D721Med (cell line): ENCODE results near the gene GPR108.
"Not testable (repeated sequence)": the region's sequence is repeated elsewhere in the genome, so short reads cannot be mapped to it uniquely, and the experiment has no call there.

Experiments used
- DNase-seq: peaks from one replicate; pipeline ENCODE4 v3.0.0; 2011; ENCODE audit warnings: low spot score; ENCODE audit not compliant: insufficient read length
- FAIRE-seq: peaks from 2 replicates; lab custom pipeline; 2011; peaks lifted over from hg19 to GRCh38; lab: Jason Lieb, UNC
- TF ChIP-seq, protein P1 (sequence below): IDR thresholded peaks from 2 replicates; pipeline ENCODE4 v1.5.1; 2012; ENCODE audit warnings: mild to moderate bottlenecking, control low read depth; ENCODE audit not compliant: insufficient read depth; ENCODE audit errors: missing control alignments

Gene GPR108

DNA sequence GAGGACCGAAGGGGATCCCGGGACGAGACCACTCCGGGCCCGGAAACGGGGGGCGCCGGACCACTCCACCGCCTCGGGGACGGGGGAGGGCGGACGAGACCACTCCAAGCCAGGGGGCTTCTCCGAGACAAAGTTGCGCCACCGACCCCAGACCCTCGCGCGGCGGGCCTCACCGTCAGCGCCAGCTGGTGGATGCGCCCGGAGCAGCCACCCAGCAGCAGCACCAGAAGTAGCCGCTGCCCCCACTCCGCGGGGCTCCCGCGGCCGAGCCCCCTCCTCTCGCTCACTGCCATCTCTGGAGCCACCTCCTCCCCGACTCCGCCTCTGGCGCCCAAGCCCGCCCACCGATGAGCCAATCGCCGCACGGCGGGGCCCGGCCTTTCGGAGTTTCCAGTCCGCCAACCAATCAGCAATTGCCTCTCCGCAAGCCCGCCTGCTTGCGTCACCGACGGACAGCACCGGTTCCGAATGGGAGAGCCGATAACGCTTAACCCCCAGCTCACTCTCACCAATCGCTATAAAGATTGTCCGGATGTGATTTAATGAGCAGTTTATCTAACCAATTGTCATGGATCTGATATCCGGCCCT, at the start of gene GPR108:
Gene GPR108 (minus strand): TSS at position 297 of the 589 bp plus-strand sequence. CDS start 4 bp downstream, at position 293.
- TF ChIP-seq, protein P1, sequence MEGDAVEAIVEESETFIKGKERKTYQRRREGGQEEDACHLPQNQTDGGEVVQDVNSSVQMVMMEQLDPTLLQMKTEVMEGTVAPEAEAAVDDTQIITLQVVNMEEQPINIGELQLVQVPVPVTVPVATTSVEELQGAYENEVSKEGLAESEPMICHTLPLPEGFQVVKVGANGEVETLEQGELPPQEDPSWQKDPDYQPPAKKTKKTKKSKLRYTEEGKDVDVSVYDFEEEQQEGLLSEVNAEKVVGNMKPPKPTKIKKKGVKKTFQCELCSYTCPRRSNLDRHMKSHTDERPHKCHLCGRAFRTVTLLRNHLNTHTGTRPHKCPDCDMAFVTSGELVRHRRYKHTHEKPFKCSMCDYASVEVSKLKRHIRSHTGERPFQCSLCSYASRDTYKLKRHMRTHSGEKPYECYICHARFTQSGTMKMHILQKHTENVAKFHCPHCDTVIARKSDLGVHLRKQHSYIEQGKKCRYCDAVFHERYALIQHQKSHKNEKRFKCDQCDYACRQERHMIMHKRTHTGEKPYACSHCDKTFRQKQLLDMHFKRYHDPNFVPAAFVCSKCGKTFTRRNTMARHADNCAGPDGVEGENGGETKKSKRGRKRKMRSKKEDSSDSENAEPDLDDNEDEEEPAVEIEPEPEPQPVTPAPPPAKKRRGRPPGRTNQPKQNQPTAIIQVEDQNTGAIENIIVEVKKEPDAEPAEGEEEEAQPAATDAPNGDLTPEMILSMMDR = no peak
- DNase-seq (peak; percentile 95), FAIRE-seq (peak; percentile 89)

DNA sequence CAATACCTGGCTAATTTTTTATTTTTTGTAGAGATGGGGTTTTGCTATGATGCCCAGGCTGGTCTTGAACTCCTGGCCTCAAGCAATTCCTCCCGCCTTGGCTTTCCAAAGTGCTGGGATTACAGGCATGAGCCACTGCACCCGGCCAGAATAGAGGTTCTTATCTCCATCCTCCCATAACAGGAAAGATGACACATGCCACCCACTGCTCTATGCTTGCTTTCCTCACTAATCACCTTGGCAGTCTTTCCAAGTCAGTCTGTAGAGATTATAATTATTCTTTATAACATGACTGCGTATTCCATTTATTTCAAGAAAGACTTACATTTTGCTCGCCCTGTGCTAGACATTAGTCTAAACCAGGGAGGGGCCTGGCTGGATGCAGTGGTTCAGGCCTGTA, 41.8 kb upstream of the GPR108 start:
- TF ChIP-seq, protein P1 = no peak
- FAIRE-seq (no peak), DNase-seq (no peak)

DNA sequence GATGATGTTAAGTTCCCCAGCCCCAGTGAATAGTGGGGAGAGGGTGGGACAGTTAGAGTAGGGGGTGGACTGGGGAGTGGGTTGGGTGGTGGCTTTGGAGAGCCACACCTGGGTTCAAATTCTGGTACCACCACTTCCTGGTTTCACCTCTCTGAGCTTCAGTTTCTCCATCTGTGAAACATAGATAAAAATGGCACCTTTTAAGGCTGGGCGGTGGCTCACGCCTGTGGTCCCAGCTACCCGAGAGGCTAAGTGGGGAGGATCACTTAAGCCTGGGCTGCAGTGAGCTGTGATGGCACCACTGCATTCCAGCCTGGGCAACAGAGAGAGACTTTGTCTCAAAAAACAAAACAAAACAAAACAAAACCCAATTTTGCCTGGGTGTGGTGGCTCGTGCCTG, 41.0 kb upstream of the GPR108 start:
- FAIRE-seq = no peak
- TF ChIP-seq, protein P1 = no peak
- DNase-seq = no peak

DNA sequence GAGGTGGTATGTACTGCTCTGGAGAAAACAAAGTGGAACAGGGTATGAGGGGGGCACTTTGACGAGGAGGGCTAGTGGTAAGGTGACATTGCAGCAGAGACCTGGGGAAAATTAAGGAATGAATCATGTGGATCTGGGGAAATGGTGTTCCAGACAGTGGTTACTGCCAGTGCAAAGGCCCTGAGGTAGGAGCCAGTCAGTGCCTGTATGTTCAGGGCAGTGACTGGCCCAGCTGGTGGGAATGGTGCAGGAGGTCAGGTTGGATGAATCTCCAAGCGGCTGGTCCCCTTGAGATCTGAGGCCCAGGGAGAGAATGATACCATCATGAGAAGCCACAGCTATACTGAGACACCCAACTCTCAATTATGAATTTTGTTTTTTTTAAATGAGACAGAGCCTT, 40.1 kb upstream of the GPR108 start:
- TF ChIP-seq, protein P1 = no peak
- DNase-seq = no peak
- no peak for FAIRE-seq

DNA sequence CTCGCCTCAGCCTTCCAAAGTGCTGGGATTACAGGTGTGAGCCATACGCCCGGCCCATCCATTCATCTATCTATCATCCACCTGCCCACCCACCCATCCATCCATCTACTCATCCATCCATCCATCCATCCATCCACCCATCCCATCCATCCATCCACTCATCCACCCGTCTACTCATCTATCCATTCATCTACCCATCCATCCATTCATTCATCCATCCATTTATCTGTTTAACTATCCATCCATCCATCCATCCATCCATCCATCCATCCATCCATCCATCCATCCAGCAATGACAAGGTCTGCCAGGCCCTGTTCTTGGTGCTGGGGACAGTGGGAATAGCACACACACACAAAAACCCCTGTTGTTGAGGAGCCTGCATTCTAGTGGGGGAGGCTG, 39.6 kb upstream of the GPR108 start:
- DNase-seq = no peak
- TF ChIP-seq, protein P1 = no peak
- FAIRE-seq = no peak

DNA sequence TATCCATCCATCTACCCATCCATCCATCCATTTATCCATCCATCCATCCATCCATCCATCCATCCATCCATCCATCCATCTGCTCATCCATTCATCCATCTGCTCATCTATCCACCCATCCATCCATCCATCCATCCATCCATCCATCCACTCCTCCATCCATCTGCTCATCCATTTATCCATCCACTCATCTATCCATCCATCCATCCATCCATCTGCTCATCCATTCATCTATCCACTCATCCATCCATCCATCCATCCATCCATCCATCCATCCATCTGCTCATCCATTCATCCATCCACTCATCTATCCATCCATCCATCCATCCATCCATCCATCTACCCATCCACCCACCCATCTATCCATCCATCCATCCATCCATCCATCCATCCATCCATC, 38.7 kb upstream of the GPR108 start:
- FAIRE-seq, DNase-seq: not testable (repeated sequence)

DNA sequence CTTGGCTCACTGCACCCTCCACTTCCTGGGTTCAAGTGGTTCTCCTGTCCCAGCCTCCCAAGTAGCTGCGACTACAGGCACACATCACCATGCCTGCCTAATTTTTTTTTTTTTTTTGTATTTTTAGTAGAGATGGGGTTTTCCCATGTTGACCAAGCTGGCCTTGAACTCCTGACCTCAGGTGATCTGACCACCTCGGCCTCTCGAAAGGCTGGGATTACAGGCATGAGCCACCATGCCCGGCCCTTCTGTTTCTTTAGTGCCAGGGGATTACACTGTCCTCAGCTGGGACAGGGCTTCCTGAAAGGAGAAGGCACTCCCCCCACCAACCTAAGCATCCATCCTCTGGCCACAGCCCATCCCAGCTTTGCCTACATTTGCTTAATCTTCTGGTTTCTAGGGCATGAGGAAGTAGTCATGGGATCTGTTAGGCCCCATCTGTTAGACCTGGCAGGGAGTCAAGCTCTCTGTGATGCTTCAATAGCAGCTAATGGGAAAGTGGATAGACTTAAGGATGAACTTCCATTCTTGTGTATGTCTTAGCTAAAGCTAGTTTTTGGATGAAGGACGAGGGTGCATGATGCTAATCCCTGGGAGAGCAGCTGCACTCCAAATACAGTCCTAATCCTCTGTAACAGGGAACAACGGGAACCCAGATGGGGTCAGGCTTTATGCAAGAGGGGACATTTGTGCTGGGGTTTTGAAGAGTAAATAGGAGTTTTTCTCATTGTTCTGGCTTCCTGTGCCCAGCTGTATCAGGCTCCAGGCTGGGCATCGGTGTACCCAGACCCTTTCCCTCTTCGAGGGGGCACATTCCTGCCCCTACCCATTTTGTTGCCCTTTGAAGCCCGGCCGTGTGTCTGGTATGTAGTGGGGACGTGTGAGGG, 37.7 kb upstream of the GPR108 start:
- FAIRE-seq (no peak), DNase-seq (no peak)
- TF ChIP-seq, protein P1 = no peak
